AG20443 (cell line): Measurements from ENCODE around the gene CSRNP3.

Experiments used
- DNase-seq: peaks from one replicate; pipeline ENCODE4 v3.0.0; 2012; ENCODE audit warnings: low spot score, mixed read lengths

CSRNP3 gene

GRCh38 chr2:165469417-165469816, at the start of gene CSRNP3:
Gene CSRNP3 (plus strand): TSS chr2:165469698. CDS start chr2:165595066, 125,368 bp downstream.
- DNase-seq = peak; percentile 73

- DNase-seq = no peak
Observed at GRCh38 chr2:165420231-165420630, 49.3 kb upstream of the CSRNP3 start.

- DNase-seq = no peak
Observed at GRCh38 chr2:165423081-165423480, 46.4 kb upstream of the CSRNP3 start.

- no peak for DNase-seq
Observed at GRCh38 chr2:165425556-165425955, 43.9 kb upstream of the CSRNP3 start.

- DNase-seq = no peak
Observed at GRCh38 chr2:165427686-165428085, 41.8 kb upstream of the CSRNP3 start.

GRCh38 chr2:165428926-165429325, 40.6 kb upstream of the CSRNP3 start:
- no peak for DNase-seq

GRCh38 chr2:165431014-165431413, 38.5 kb upstream of the CSRNP3 start:
- no peak for DNase-seq

GRCh38 chr2:165432234-165432966, 37.1 kb upstream of the CSRNP3 start:
- DNase-seq = no peak

- no peak for DNase-seq
Observed at GRCh38 chr2:165434865-165435496, 34.5 kb upstream of the CSRNP3 start.

GRCh38 chr2:165435611-165436010, 33.9 kb upstream of the CSRNP3 start:
- no peak for DNase-seq

- no peak for DNase-seq
Observed at GRCh38 chr2:165436559-165436958, 32.9 kb upstream of the CSRNP3 start.

GRCh38 chr2:165440367-165440766, 29.1 kb upstream of the CSRNP3 start:
- peak; percentile 66 for DNase-seq

- no peak for DNase-seq
Observed at GRCh38 chr2:165443511-165443910, 26.0 kb upstream of the CSRNP3 start.

GRCh38 chr2:165448406-165448805, 21.1 kb upstream of the CSRNP3 start:
- no peak for DNase-seq

- no peak for DNase-seq
Observed at GRCh38 chr2:165450156-165450555, 19.3 kb upstream of the CSRNP3 start.

GRCh38 chr2:165452327-165452726, 17.2 kb upstream of the CSRNP3 start:
- DNase-seq = no peak

- no peak for DNase-seq
Observed at GRCh38 chr2:165453561-165454094, 15.9 kb upstream of the CSRNP3 start.

GRCh38 chr2:165454905-165455304, 14.6 kb upstream of the CSRNP3 start:
- DNase-seq = no peak

GRCh38 chr2:165456027-165456426, 13.5 kb upstream of the CSRNP3 start:
- no peak for DNase-seq

- DNase-seq = no peak
Observed at GRCh38 chr2:165462443-165462842, 7.1 kb upstream of the CSRNP3 start.

GRCh38 chr2:165466386-165466785, 3.1 kb upstream of the CSRNP3 start:
- DNase-seq = no peak

GRCh38 chr2:165467921-165468320, 1.6 kb upstream of the CSRNP3 start:
- no peak for DNase-seq

GRCh38 chr2:165470361-165470760, 863 bp downstream of the CSRNP3 start:
- DNase-seq = no peak
